Measurements from ENCODE around the gene CHST9. TPM values are rescaled to one million over a fixed set of nuclear protein-coding genes. Genes with fewer than 3 reads are reported as not detected.

The CHST9 gene
- total and polyA plus RNA-seq, 2 of the 13 experiments (the other 11 are each of a cell fraction or from before 2014, with no cell fraction given), result 3.2 to 9.6 TPM

- TF ChIP-seq SP4 (CRISPR knock-in tag; IDR thresholded peaks at IDR 0.05), result no peak
- TF ChIP-seq IRF2 (CRISPR knock-in tag; IDR thresholded peaks at IDR 0.05), result no peak
- TF ChIP-seq ZNF34 (CRISPR knock-in tag; IDR thresholded peaks at IDR 0.05; ENCODE audit: borderline replicate concordance), result no peak
- TF ChIP-seq STAT6 (CRISPR knock-in tag; IDR thresholded peaks at IDR 0.05; ENCODE audit: borderline replicate concordance), result no peak
- no peak for TF ChIP-seq KLF12 (CRISPR knock-in tag; IDR thresholded peaks at IDR 0.05; ENCODE audit: borderline replicate concordance)
- no peak for TF ChIP-seq ZNF441 (CRISPR knock-in tag; IDR thresholded peaks at IDR 0.05; ENCODE audit: borderline replicate concordance)
- no peak for TF ChIP-seq MAFK (conservative IDR thresholded peaks at IDR 0.05 in 1 of 2, IDR thresholded peaks at IDR 0.05 in 1 of 2; ENCODE audit: low read length in 2 of 2)
- TF ChIP-seq ONECUT2 (CRISPR knock-in tag; IDR thresholded peaks at IDR 0.05), result no peak
- TF ChIP-seq ZSCAN21 (CRISPR knock-in tag; IDR thresholded peaks at IDR 0.05; ENCODE audit: borderline replicate concordance), result no peak
- TF ChIP-seq HOXA5 (CRISPR knock-in tag; IDR thresholded peaks at IDR 0.05), result no peak
- TF ChIP-seq AKNA (CRISPR knock-in tag; IDR thresholded peaks at IDR 0.05; ENCODE audit: borderline replicate concordance), result no peak
- no peak for TF ChIP-seq ARNTL (CRISPR knock-in tag; IDR thresholded peaks at IDR 0.05)
Measured at GRCh38 chr18:27114842-27115241, 70.3 kb downstream of the CHST9 start (continued).
